Measurements from ENCODE around the gene CREB1. TPM values are rescaled to one million over a fixed set of nuclear protein-coding genes. Genes with fewer than 3 reads are reported as not detected.

The CREB1 gene
- total and polyA plus RNA-seq, 12 donors = 4.6 to 62.2 (median 45.7) TPM

DNA sequence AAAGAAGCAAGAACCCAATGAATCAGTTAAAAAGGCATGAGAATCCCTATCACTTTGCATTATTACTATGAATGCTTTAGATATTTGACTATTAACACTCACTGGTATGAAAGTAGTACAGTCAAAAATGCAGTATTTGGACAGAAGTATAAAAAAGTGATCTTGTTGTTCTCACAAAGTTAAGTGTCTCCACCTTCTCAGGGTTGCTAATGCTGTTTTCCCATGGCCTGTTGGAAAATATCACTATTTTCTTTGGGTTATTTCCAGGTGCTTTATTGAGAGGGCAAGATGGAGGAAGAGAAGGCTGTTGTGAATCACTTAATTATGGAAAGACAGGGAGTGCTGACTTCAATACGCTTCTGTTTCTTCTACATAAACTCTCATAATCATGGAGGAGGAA is 13.6 kb upstream of the CREB1 start:
- H3K4me3 ChIP-seq = no peak overlapping the region
- H3K9me3 ChIP-seq = peaks cover 0 to 5% (median 0%) of the 10 kb centered on the region in 11 donors
- no peak for DNase-seq
- ATAC-seq = no peak
- H3K36me3 ChIP-seq = no peaks in the 10 kb centered on the region
- peaks cover 0 to 15% (median 0%) of the 10 kb centered on the region in 9 donors for H3K4me1 ChIP-seq
- TF ChIP-seq, protein P1, sequence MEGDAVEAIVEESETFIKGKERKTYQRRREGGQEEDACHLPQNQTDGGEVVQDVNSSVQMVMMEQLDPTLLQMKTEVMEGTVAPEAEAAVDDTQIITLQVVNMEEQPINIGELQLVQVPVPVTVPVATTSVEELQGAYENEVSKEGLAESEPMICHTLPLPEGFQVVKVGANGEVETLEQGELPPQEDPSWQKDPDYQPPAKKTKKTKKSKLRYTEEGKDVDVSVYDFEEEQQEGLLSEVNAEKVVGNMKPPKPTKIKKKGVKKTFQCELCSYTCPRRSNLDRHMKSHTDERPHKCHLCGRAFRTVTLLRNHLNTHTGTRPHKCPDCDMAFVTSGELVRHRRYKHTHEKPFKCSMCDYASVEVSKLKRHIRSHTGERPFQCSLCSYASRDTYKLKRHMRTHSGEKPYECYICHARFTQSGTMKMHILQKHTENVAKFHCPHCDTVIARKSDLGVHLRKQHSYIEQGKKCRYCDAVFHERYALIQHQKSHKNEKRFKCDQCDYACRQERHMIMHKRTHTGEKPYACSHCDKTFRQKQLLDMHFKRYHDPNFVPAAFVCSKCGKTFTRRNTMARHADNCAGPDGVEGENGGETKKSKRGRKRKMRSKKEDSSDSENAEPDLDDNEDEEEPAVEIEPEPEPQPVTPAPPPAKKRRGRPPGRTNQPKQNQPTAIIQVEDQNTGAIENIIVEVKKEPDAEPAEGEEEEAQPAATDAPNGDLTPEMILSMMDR (IDR thresholded peaks at IDR 0.05) = no peak
- no peaks in the 10 kb centered on the region for H3K27me3 ChIP-seq
- H3K27ac ChIP-seq = no peak overlapping the region
- intact Hi-C loops (cut with DNase I) = no loop called here
- WGBS, 2 donors = 88 to 90% methylated on average over 1 of the region's 1 CpG

DNA sequence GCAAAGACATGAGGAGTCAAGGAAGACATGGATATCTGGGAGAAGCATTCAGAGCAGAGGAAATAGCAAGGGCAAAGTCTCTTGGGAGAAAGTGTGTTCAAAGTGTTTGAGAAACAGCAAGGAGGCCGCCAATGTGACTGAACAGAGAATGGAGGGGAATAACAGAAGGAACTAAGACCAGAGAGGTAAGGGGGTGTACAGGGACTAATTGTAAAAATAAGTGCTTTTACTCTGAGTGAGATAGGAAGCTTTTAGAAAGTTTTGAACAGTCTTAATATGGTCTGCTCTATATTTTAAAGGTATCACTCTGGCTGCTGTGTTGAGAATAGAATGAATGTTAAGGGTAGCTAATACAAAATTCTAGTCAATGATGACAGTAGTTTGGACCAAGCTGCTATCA is 6.8 kb upstream of the CREB1 start:
- Histone ChIP-seq H3K4me1 (peaks cover 0 to 27% (median 8%) of the 10 kb centered on the region in 9 donors), H3K36me3 (no peaks in the 10 kb centered on the region), H3K27me3 (no peaks in the 10 kb centered on the region), H3K9me3 (peaks cover 0 to 5% (median 0%) of the 10 kb centered on the region in 11 donors), H3K4me3 (no peak overlapping the region), H3K27ac (no peak overlapping the region)
- ATAC-seq (no peak), DNase-seq (no peak)
- TF ChIP-seq, protein P1 (IDR thresholded peaks at IDR 0.05) = no peak
- intact Hi-C loops (cut with DNase I) = loop anchor here in 2 of 10 donors (10.0 kb wide), 2 partner anchors 192 to 212 kb away; partner anchors contain the start of gene CCNYL1 (in 1 of the 2)
- 81 to 83% methylated on average over 1 of the region's 1 CpG for WGBS, 2 donors

DNA sequence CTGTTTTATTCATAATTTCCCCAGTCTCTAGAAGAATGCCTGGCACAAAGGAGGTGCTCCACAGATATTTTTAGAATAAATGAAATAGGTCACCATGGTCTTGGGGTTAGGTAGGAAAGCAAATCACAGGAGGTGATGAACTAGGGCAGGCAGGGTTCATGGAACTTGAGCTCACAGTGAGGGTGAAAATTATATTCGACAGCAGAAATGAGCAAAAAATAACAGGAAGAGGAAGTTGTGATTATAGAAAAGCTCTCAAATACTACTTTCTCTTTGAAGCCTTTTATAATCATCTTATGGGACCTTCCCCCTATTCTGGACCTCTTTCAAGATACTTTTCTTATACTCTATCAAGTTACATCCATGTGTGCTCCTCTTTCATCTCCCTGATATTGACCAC is 4.5 kb upstream of the CREB1 start:
- ATAC-seq (no peak), DNase-seq (no peak)
- TF ChIP-seq, protein P1 (IDR thresholded peaks at IDR 0.05) = no peak
- Histone ChIP-seq H3K36me3 (no peaks in the 10 kb centered on the region), H3K9me3 (no peaks in the 10 kb centered on the region), H3K27me3 (no peaks in the 10 kb centered on the region), H3K4me3 (no peak overlapping the region), H3K4me1 (peaks cover 0 to 37% (median 17%) of the 10 kb centered on the region in 9 donors), H3K27ac (peak overlapping the region in 1 of 10 donors; percentile 70)
- intact Hi-C loops (cut with DNase I) = loop anchor here in 4 of 10 donors (5.0 to 10.0 kb wide), 4 partner anchors 102 to 737 kb away; partner anchors contain the start of genes CCNYL1 (in 1 of the 4) and METTL21A (in 1 of the 4)
- WGBS, 2 donors = 36 to 71% methylated on average over 1 of the region's 1 CpG

DNA sequence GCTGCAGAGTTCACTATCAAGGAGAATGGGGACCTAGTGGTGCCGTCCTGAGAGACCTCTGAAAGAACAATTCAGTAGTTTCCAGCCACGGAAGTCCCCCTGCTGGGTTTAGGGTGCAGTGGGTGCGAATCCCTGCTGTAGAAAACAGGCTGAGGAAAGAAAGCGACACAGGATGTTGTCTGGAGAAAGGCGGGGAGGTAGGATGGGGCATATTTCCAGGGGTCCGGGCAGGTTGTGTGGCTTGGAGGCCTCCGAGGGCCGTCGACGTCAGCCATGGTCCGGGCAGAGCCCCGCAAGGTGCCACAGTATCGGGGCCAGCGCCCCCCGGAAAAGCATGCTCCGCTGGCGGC is 807 bp upstream of the CREB1 start:
- no peaks in the 10 kb centered on the region for H3K27me3 ChIP-seq
- intact Hi-C loops (cut with DNase I) = loop anchor here in 4 of 10 donors (2.0 to 10.0 kb wide), 6 partner anchors 24 to 733 kb away; partner anchors contain the start of genes CCNYL1 (in 1 of the 4) and METTL21A (in 1 of the 4)
- DNase-seq (peak in 1 of 2 donors; percentile 50), ATAC-seq (peak in 7 of 8 donors; percentile 1 to 45 (median 4))
- TF ChIP-seq, protein P1 (IDR thresholded peaks at IDR 0.05) = peak in 2 of 9 donors; percentile 10 to 12
- H3K36me3 ChIP-seq = no peaks in the 10 kb centered on the region
- 2 to 5% methylated on average over 15 to 17 of the region's 17 CpGs for WGBS, 2 donors
- H3K9me3 ChIP-seq = no peaks in the 10 kb centered on the region
- H3K27ac ChIP-seq = peak overlapping the region; percentile 96 to 100 (median 98)
- H3K4me3 ChIP-seq = peak overlapping the region; percentile 68 to 98 (median 83)
- peaks cover 7 to 61% (median 43%) of the 10 kb centered on the region in 9 donors for H3K4me1 ChIP-seq
